Lower lobe of right lung (tissue), 2 donors: Measurements from ENCODE around the gene LIN7A. TPM values are rescaled to one million over a fixed set of nuclear protein-coding genes. Genes with fewer than 3 reads are reported as not detected.
"Not testable (repeated sequence)": the region's sequence is repeated elsewhere in the genome, so short reads cannot be mapped to it uniquely, and the experiment has no call there.

Experiments
- ATAC-seq, 2 donors: fragments of 200-7000 bp; cut with Tn5 transposase; one replicate each; pipeline ENCODE4 v1.9.1; 2020 to 2022; ENCODE audit warnings: mild to moderate bottlenecking in 2 of 2, moderate library complexity in 2 of 2
- DNase-seq: peaks from one replicate; pipeline ENCODE4 v3.0.0-alpha.2; 2020
- H3K27ac ChIP-seq: fragments of 200-600 bp; one replicate; pipeline ENCODE4 v1.8.0; 2022
- H3K27me3 ChIP-seq: fragments of 200-600 bp; one replicate; pipeline ENCODE4 v1.8.0; 2022; ENCODE audit warnings: low read depth
- H3K36me3 ChIP-seq: fragments of 200-600 bp; one replicate; pipeline ENCODE4 v1.8.0; 2022; ENCODE audit warnings: mild to moderate bottlenecking
- H3K4me1 ChIP-seq: fragments of 200-600 bp; one replicate; pipeline ENCODE4 v1.8.0; 2022
- H3K4me3 ChIP-seq: fragments of 200-600 bp; one replicate; pipeline ENCODE4 v1.8.0; 2022; ENCODE audit warnings: mild to moderate bottlenecking
- H3K9me3 ChIP-seq: fragments of 200-600 bp; one replicate; pipeline ENCODE4 v1.8.0; 2022
- intact Hi-C: fragments of 100-400 bp; cut with DNase I; formaldehyde crosslinking; loops from one replicate; pipeline ENCODE4 v1.11.0; 2022
- total RNA-seq: library from RNA; stranded (reverse); fragmentation: NEBNext Ultra II Directional; extraction: Animal tissue kit (Norgen Biotek cat#: 25700); gene quantifications from one replicate; pipeline ENCODE4 v1.2.1, GENCODE V29; 2021
- TF ChIP-seq, protein P1 (sequence below): fragments of 200-600 bp; IDR thresholded peaks from one replicate; pipeline ENCODE4 v1.8.0; 2022; ENCODE audit warnings: antibody characterized with exemption, mild to moderate bottlenecking
- donor health status: DM: no; HTN: yes; CAD: no; lungs with severe emphysema.

The LIN7A gene
- total RNA-seq, 1 donor from 2014 or later, result 14.6 TPM

DNA sequence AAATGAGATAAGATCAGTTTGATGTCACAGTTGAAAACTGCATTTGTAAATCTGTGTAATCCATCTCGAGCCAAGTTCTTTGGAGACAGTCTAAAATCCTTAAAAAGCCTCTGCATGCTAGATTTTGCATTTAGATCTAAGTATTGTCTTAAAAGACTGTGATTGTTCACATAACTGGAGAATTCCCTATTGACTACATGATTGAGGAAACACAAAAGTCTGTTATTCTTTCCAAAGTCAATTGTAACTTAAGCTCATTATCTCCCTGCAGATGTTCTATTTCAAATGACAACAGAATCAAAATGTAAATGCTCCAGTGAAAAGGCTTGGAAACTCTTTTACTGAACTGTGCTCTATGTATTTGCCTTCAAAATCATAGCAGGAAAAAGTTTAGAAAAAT, 143.2 kb downstream of the LIN7A start:
- Histone ChIP-seq H3K27ac (no peak overlapping the region), H3K4me1 (no peaks in the 10 kb centered on the region), H3K4me3 (no peak overlapping the region), H3K9me3 (no peaks in the 10 kb centered on the region), H3K36me3 (no peaks in the 10 kb centered on the region), H3K27me3 (no peaks in the 10 kb centered on the region)
- ATAC-seq (no peak), DNase-seq (no peak)
- intact Hi-C loops, result no loop called here
- TF ChIP-seq, protein P1, sequence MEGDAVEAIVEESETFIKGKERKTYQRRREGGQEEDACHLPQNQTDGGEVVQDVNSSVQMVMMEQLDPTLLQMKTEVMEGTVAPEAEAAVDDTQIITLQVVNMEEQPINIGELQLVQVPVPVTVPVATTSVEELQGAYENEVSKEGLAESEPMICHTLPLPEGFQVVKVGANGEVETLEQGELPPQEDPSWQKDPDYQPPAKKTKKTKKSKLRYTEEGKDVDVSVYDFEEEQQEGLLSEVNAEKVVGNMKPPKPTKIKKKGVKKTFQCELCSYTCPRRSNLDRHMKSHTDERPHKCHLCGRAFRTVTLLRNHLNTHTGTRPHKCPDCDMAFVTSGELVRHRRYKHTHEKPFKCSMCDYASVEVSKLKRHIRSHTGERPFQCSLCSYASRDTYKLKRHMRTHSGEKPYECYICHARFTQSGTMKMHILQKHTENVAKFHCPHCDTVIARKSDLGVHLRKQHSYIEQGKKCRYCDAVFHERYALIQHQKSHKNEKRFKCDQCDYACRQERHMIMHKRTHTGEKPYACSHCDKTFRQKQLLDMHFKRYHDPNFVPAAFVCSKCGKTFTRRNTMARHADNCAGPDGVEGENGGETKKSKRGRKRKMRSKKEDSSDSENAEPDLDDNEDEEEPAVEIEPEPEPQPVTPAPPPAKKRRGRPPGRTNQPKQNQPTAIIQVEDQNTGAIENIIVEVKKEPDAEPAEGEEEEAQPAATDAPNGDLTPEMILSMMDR, result no peak

DNA sequence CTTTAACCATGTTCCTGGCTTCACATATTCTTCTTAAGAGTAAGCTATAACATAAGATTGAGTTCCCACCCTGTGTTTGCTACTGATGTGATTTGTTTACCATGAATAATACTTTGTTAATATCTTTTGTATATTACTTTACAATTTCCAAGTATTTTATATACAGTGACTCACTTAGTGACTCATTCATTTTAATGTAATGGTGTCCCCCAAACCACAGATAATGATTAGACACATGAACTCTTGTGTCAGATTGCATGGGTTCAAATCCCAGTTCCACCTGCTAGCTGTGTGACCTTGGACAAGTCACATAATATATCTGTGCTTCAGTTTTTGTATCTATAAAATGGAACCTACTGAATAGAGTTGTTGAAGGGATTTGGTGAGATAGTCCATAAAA, 144.9 kb downstream of the LIN7A start:
- DNase-seq (no peak), ATAC-seq (no peak)
- Histone ChIP-seq H3K27ac (no peak overlapping the region), H3K9me3 (no peaks in the 10 kb centered on the region), H3K27me3 (no peaks in the 10 kb centered on the region), H3K36me3 (no peaks in the 10 kb centered on the region), H3K4me1 (no peaks in the 10 kb centered on the region), H3K4me3 (no peak overlapping the region)
- intact Hi-C loops, result no loop called here
- TF ChIP-seq, protein P1, result no peak

DNA sequence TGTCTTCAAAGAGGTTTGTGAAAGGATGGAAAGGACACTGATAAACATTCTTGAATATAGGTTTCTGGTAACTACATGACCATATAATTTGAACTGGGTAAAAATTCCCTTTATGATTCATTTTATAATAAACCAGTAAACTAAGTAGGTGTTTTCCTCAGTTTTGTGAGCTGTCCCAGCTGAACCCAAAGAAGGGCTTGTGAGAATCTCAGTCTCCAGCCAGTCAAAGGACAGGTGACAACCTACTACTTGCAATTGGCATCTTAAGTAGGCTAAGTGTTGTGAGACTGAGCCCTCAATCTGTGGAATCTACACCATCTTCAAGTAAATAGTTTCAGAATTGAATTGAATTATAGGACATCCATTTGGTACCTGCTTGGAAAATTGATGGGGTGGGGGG, 145.9 kb downstream of the LIN7A start:
- Histone ChIP-seq H3K36me3 (no peaks in the 10 kb centered on the region), H3K9me3 (no peaks in the 10 kb centered on the region), H3K27me3 (no peaks in the 10 kb centered on the region), H3K27ac (no peak overlapping the region), H3K4me3 (no peak overlapping the region), H3K4me1 (no peaks in the 10 kb centered on the region)
- ATAC-seq, result no peak
- TF ChIP-seq, protein P1, result no peak
- intact Hi-C loops, result no loop called here
- no peak for DNase-seq

DNA sequence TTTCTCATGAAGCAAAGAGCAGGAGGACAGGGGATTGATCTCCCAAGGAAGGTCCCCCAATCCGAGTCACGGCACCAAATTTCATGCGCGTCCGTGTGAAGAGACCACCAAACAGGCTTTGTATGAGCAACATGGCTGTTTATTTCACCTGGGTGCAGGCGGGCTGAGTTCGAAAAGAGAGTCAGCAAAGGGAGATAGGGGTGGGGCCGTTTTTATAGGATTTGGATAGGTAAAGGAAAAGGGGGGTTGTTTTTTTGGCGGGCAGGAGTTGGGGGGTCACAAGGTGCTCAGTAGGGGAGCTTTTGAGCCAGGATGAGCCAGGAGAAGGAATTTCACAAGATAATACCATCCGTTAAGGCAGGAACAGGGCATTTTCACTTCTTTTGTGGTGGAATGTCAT, 149.3 kb downstream of the LIN7A start:
- intact Hi-C loops, H3K27ac ChIP-seq: not testable (repeated sequence)

DNA sequence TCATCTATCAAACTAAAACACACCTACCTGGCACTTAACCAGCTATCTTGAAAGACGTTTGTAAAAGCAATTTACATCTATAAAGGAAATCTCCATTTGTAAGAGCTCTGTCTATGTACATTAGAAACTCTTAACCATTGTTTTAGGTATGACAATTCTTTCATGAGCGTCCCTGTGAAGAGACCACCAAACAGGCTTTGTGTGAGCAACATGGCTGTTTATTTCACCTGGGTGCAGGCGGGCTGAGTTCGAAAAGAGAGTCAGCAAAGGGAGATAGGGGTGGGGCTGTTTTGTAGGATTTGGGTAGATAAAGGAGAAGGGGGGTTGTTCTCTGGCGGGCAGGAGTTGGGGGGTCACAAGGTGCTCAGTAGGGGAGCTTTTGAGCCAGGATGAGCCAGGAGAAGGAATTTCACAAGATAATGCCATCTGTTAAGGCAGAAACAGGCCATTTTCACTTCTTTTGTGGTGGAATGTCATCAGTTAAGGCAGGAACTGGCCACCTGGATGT, 154.7 kb downstream of the LIN7A start:
- H3K9me3 ChIP-seq, H3K4me3 ChIP-seq, intact Hi-C loops, DNase-seq, H3K27me3 ChIP-seq, H3K36me3 ChIP-seq, ATAC-seq, H3K27ac ChIP-seq, H3K4me1 ChIP-seq: not testable (repeated sequence)

More for the DNA sequence above, 149.3 kb downstream of the LIN7A start:
- DNase-seq, H3K27me3 ChIP-seq, H3K9me3 ChIP-seq, ATAC-seq, H3K4me3 ChIP-seq, H3K36me3 ChIP-seq, H3K4me1 ChIP-seq: not testable (repeated sequence)

DNA sequence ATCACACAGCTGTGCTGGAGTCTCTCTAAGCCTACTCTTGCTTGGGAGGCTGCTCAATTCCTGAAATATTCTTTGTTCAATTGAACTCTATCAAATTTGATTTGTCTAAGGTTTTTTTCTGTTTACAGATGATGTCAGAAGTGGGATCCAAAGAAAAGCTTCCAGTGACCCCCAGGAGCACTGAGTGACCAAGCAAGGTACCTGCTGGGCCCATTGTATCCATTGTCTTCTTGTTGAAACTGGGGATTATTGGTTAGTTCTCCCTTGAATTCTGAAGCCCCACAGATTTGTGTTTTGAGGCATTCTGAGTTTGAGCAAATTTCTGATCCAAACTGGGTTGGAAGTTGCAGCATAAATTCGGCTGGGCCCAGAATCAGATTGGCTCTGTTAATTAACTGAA, 156.4 kb downstream of the LIN7A start:
- no peak for DNase-seq

More for the DNA sequence above, 156.4 kb downstream of the LIN7A start:
- no peaks in the 10 kb centered on the region for H3K36me3 ChIP-seq
- ATAC-seq, result no peak
- no peaks in the 10 kb centered on the region for H3K27me3 ChIP-seq
- intact Hi-C loops, result no loop called here
- H3K4me3 ChIP-seq, result no peak overlapping the region
- no peaks in the 10 kb centered on the region for H3K9me3 ChIP-seq
- peaks cover 10% of the 10 kb centered on the region for H3K4me1 ChIP-seq
- TF ChIP-seq, protein P1, result no peak
- no peak overlapping the region for H3K27ac ChIP-seq
